ENCODE data around the gene MAT2A. TPM values are rescaled to one million over a fixed set of nuclear protein-coding genes. Genes with fewer than 3 reads are reported as not detected.

Gene MAT2A
- 111 and 170 TPM in 2 replicates for total RNA-seq

DNA sequence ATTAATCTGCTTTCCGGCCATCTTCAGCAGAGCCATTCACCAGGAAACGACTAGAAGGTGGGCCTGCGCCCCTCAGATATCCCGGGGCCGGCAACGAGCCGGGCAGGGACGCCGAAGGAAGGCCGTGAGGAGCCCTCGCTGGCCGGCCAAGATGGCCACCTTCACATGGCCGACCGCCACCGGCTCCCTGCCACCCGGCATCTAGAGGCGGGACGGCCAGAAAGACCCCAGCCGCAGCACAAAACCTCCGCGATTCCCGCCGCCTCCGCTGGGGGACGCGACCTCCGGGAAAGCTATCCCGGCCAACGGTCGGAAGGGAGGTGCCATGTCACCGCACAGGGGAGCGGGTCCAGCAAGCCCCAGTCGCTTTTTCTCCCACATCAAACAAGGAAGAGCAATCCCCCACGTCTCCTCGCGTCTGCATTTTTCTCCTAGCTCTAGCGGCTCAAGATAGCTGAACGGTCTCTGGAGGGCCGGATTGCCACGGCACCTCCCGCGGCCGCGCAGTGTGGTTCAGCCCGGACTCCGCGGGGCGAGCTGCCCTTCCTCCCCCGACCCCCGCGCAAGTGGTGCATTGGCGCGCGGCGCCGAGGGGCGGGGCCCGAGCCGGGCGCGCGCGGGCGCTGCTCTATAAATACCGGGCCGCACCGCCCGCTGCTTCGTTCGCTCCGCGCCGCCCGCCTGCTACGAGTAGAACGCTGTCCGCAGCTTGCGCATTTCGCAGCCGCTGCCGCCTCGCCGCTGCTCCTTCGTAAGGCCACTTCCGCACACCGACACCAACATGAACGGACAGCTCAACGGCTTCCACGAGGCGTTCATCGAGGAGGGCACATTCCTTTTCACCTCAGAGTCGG lies at the start of gene MAT2A:
TSS of gene MAT2A (plus strand) at position 662 of the 854 bp plus-strand sequence. CDS start at position 782, 120 bp downstream.

DNA sequence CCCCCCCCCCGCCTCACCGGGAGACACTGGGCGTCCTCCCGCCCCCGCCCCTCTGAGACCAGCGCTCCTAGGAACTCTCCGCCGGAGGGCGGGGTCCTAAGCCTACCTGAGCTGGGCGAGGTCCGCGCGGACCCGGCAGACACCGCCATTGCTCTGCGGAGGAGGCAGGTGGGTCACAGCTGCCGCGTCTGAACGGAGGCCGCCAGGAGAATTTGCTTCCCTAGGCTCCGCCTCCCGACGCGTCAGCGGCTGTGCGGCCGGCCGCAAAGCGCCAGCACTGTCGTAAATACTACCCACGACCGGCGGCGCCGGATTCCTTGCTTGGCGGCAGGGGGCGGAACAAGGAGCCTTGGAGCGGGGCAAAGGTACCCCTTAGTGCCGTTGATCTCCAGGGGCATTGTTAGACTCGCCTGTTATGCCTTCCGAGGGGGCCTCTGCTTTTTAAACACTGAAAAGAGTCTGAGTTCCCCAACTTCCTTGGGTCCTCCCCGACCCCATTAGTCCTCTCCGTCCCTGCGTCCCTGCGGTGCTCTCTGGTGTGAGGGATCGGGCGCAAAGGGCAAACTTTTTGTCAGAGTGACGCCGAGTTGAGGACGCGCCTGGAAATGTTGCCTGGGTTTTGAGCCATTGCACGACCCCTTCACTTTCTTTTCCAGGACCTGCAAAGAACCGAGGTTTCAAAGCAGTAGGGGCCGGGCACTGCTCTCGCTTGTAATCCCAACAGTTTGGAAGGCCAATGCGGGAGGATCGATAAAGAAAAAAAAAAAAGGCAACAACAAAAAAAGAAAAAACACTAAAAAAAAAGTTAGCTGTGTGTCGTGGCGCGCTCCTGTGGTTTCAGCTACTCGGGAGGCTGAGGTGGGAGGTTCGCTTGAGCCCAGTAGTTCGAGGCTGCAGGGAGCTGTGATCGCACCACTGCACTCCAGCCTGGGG lies 22.6 kb downstream of the MAT2A start, which contains the start of gene GGCX:
TSS of gene GGCX (minus strand) at position 214 of the 933 bp plus-strand sequence. CDS start at position 149, 65 bp downstream.

GRCh38 chr2:85577386-85578242 lies 38.6 kb downstream of the MAT2A start, which contains the start of gene VAMP8:
TSS of gene VAMP8 (plus strand) at chr2:85577586. CDS start at chr2:85577647, 61 bp downstream.

DNA sequence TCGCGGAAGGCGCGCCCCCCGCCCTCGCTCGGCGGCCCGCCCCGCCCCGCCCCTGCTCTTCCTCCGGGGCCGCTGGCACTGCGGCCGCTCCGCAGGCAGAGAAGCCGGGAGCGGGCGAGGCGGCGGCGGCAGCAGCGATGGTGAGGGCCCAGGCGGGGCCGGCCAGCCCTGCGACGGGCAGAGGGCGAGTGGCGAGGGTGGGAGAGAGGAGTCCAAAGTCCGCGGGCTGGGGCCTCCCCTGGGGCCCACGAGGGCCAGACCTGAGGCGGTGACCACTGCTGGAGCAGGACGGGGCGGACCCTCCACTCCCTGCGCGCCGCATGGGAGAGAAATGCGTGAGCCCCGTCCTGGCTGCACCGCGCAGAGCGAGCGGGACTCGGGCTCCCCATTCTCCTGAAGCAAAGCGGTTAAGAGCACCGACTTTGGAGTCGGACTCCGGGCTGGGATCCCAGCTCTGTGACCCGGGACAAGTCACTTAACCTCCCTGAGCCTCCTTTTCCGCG lies 45.4 kb downstream of the MAT2A start, which contains the start of gene VAMP5:
TSS of gene VAMP5 (plus strand) at position 78 of the 503 bp plus-strand sequence. CDS start at position 138, 60 bp downstream.

Other genes with a start within 250 kb of the MAT2A start
- gene TGOLN2, start 211.2 kb upstream of the MAT2A start, total RNA-seq: 235 and 259 TPM in 2 replicates
- gene RETSAT, start 184.6 kb upstream of the MAT2A start, total RNA-seq: 57.9 and 70.7 TPM in 2 replicates
- gene ELMOD3, start 184.4 kb upstream of the MAT2A start, total RNA-seq: 13.1 and 14.4 TPM in 2 replicates
- 49.6 and 50.7 TPM in 2 replicates for gene CAPG, start 128.8 kb upstream of the MAT2A start, total RNA-seq
- not detected in 2 replicates for gene SH2D6, start 120.5 kb upstream of the MAT2A start, total RNA-seq
- gene GGCX, start 22.3 kb downstream of the MAT2A start, total RNA-seq: 75.5 and 87.9 TPM in 2 replicates
- 0.23 and 0.59 TPM in 2 replicates for gene VAMP8, start 38.4 kb downstream of the MAT2A start, total RNA-seq
- 6.2 and 16.6 TPM in 2 replicates for gene VAMP5, start 45.3 kb downstream of the MAT2A start, total RNA-seq
- gene RNF181, start 56.6 kb downstream of the MAT2A start, total RNA-seq: 115 and 212 TPM in 2 replicates
- gene TMEM150A, start 63.5 kb downstream of the MAT2A start, total RNA-seq: 10.1 and 11.7 TPM in 2 replicates
- 11.1 and 12.8 TPM in 2 replicates for gene C2orf68, start 72.9 kb downstream of the MAT2A start, total RNA-seq
- gene USP39, start 77.0 kb downstream of the MAT2A start, total RNA-seq: 27.6 and 37.9 TPM in 2 replicates
- not detected in 2 replicates for gene SFTPB, start 129.0 kb downstream of the MAT2A start, total RNA-seq
- not detected in 2 replicates for gene GNLY, start 155.2 kb downstream of the MAT2A start, total RNA-seq
- gene ATOH8, start 214.8 kb downstream of the MAT2A start, total RNA-seq: 4.7 and 15.4 TPM in 2 replicates